A549 (cell line): ENCODE results near the gene PATL2. TPM values are rescaled to one million over a fixed set of nuclear protein-coding genes. Genes with fewer than 3 reads are reported as not detected.

Experiments used
- ATAC-seq, 2 experiments: fragments of 200-7000 bp in 1 of 2; fragments of >200 bp in 1 of 2; cut with Nextera tagmentation in 1 of 2; cut with Tn5 transposase in 1 of 2; 3 replicates each; pipeline versions ENCODE4 v1.8.0 to v1.9.1; 2018 to 2020; ENCODE audit warnings: mild to moderate bottlenecking in 1 of 2, moderate library complexity in 1 of 2
- CTCF ChIA-PET: fragments of 300-600 bp; sonication (Branson Sonifier 250); formaldehyde crosslinking; extraction: SDS; loops from one replicate; lab custom pipeline; 2021; ENCODE audit warnings: antibody characterized with exemption, inconsistent platforms; lab: Yijun Ruan, JAX
- POLR2A ChIA-PET: fragments of 350-600 bp; formaldehyde crosslinking; extraction: SDS; loops from one replicate; lab custom pipeline; 2021; ENCODE audit warnings: antibody characterized with exemption, inconsistent platforms; lab: Yijun Ruan, JAX
- DNase-seq, 2 experiments: peaks; one replicate each; pipeline versions ENCODE4 v3.0.0 to v3.0.0-alpha.2; 2011 to 2016; ENCODE audit warnings: low read depth in 1 of 2, low spot score in 1 of 2
- FAIRE-seq: peaks from 2 replicates; lab custom pipeline; 2011; peaks lifted over from hg19 to GRCh38; lab: Jason Lieb, UNC
- H3K27ac ChIP-seq, 2 experiments: fragments of >200 bp; sonication (Bioruptor Twin); formaldehyde crosslinking; 3 replicates each; pipeline ENCODE4 v1.5.1; 2016 to 2017
- H3K4me1 ChIP-seq: fragments of >200 bp; sonication (Bioruptor Twin); formaldehyde crosslinking; 3 replicates; pipeline ENCODE4 v1.6.1; 2016
- H3K4me2 ChIP-seq: fragments of >200 bp; sonication (Bioruptor Twin); formaldehyde crosslinking; 3 replicates; pipeline ENCODE4 v1.6.1; 2016
- H3K4me3 ChIP-seq: fragments of >200 bp; sonication (Bioruptor Twin); formaldehyde crosslinking; 3 replicates; pipeline ENCODE4 v1.5.1; 2016
- H3K9me3 ChIP-seq: fragments of >200 bp; sonication (Bioruptor Twin); formaldehyde crosslinking; 3 replicates; pipeline ENCODE4 v1.6.1; 2016
- CBX8 ChIP-seq: fragments of 200-600 bp; sonication (generic); IDR thresholded peaks from 2 replicates; pipeline ENCODE4 v1.6.1; 2016
- CEBPB ChIP-seq, 2 experiments: fragments of >200 bp in 1 of 2; sonication (Bioruptor Twin) in 1 of 2; formaldehyde crosslinking in 1 of 2; IDR thresholded peaks; 2 replicates each; pipeline ENCODE4 v1.6.1; 2012 to 2016
- ELK1 ChIP-seq: fragments of 150-350 bp; IDR thresholded peaks from 2 replicates; pipeline ENCODE4 v1.6.1; 2014; ENCODE audit warnings: low read depth, mild to moderate bottlenecking, low read length
- EP300 ChIP-seq, 2 experiments: fragments of >200 bp; sonication (Bioruptor Twin); formaldehyde crosslinking; IDR thresholded peaks; 2 replicates in 1 of 2; 3 replicates in 1 of 2; pipeline ENCODE4 v1.6.1; 2016 to 2017
- FOXS1 ChIP-seq: fragments of 250-450 bp; sonication (Bioruptor Pico); IDR thresholded peaks from 2 replicates; pipeline ENCODE4 v1.5.0; 2020; ENCODE audit warnings: mild to moderate bottlenecking, moderate library complexity
- GATA3 ChIP-seq: IDR thresholded peaks from 2 replicates; pipeline ENCODE4 v1.6.1; 2012; ENCODE audit warnings: borderline replicate concordance
- HDAC2 ChIP-seq: fragments of 200-600 bp; sonication (generic); IDR thresholded peaks from 2 replicates; pipeline ENCODE4 v1.6.1; 2016
- HES2 ChIP-seq: fragments of >200 bp; sonication (Bioruptor Twin); formaldehyde crosslinking; IDR thresholded peaks from 2 replicates; pipeline ENCODE4 v1.6.1; 2016
- MAFK ChIP-seq: fragments of 450-650 bp; IDR thresholded peaks from 2 replicates; pipeline ENCODE4 v1.6.1; 2014; ENCODE audit not compliant: partially characterized antibody
- MAX ChIP-seq: IDR thresholded peaks from 2 replicates; pipeline ENCODE4 v1.6.1; 2012
- NFE2L2 ChIP-seq: fragments of 150-350 bp; conservative IDR thresholded peaks from 2 replicates; pipeline ENCODE4 v1.6.1; 2014; ENCODE audit warnings: low read length
- NPAS2 ChIP-seq: fragments of 250-450 bp; sonication (Bioruptor Pico); IDR thresholded peaks from 2 replicates; pipeline ENCODE4 v1.8.0; 2022; ENCODE audit warnings: mild to moderate bottlenecking, moderate library complexity, borderline replicate concordance
- TP53 ChIP-seq: fragments of 250-450 bp; sonication (Bioruptor Pico); IDR thresholded peaks from 2 replicates; pipeline ENCODE4 v1.5.0; 2021; ENCODE audit warnings: mild to moderate bottlenecking, moderate library complexity
- ZFP36 ChIP-seq: fragments of 450-650 bp; IDR thresholded peaks from 2 replicates; pipeline ENCODE4 v1.6.1; 2014; ENCODE audit warnings: borderline replicate concordance; ENCODE audit not compliant: partially characterized antibody
- WGBS: methylation state at CpG from one replicate; pipeline ENCODE4 v1.1.6; 2017; ENCODE audit errors: missing lambda C conversion rate; 5-methylcytosine and 5-hydroxymethylcytosine counted together
- polyA plus RNA-seq, 4 experiments: library from polyadenylated mRNA; depleted of rRNA in 3 of 4; stranded (reverse); fragments of >200 nt; fragmentation: RNase III in 1 of 4; extraction: RNeasy Plus Mini Kit Qiagen cat#74134 plus additional on column Dnase treatment in 1 of 4; gene quantifications; 2 replicates in 3 of 4; 3 replicates in 1 of 4; pipeline ENCODE4 v1.2.3, GENCODE V29; 2011 to 2017
- TF ChIP-seq, protein P1 (sequence below): fragments of 250-450 bp; sonication (Bioruptor Pico); IDR thresholded peaks from 2 replicates; pipeline ENCODE4 v1.5.0; 2021; ENCODE audit warnings: mild to moderate bottlenecking, moderate library complexity, borderline replicate concordance

The PATL2 gene
- polyA plus RNA-seq, 2 of the 4 experiments (the other 2 are of a cell fraction): 0.12 to 0.26 TPM

DNA sequence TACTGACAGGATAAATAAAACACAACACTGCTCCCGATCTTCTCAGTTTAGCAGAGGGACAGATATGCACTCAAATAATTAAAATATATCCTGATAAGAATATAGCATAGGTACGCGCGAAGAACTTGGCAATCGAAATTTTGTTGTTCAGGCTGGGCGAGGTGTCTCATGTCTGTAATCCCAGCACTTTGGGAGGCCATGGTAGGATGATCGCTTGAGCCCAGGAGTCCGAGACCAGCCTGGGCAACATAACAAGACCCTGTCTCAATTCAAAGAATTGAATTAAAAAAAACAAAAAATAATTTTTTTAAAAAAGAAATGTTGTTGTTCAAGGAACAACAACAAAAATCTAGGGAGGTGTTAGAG is 7.8 kb upstream of the PATL2 start (continued):
- TF ChIP-seq TP53 (CRISPR knock-in tag) (no peak), FOXS1 (CRISPR knock-in tag) (no peak), HDAC2 (no peak), MAX (no peak)
- TF ChIP-seq, all 56 proteins: peak for 0

- DNase-seq (no peak), ATAC-seq (no peak), FAIRE-seq (no peak)
- WGBS: 67% methylated on average over 4 of the region's 4 CpGs
- ChIA-PET CTCF (interaction anchor here (1.0 to 2.4 kb wide), 3 partner anchors 8 to 20 kb away, joined by 3 to 8 read pairs (median 3); no protein-coding TSS in a partner anchor), POLR2A (no interaction called here)
- Histone ChIP-seq H3K9me3 (no peaks in the 10 kb centered on the region), H3K4me3 (no peak overlapping the region), H3K27ac (no peak overlapping the region), H3K4me2 (no peak overlapping the region), H3K4me1 (peaks cover 2% of the 10 kb centered on the region; the same call in 2 of the 3 replicates)
- no peak for TF ChIP-seq NFE2L2
- no peak for TF ChIP-seq FOXS1 (CRISPR knock-in tag)
Observed at GRCh38 chr15:44718180-44718926, 7.2 kb upstream of the PATL2 start.

DNA sequence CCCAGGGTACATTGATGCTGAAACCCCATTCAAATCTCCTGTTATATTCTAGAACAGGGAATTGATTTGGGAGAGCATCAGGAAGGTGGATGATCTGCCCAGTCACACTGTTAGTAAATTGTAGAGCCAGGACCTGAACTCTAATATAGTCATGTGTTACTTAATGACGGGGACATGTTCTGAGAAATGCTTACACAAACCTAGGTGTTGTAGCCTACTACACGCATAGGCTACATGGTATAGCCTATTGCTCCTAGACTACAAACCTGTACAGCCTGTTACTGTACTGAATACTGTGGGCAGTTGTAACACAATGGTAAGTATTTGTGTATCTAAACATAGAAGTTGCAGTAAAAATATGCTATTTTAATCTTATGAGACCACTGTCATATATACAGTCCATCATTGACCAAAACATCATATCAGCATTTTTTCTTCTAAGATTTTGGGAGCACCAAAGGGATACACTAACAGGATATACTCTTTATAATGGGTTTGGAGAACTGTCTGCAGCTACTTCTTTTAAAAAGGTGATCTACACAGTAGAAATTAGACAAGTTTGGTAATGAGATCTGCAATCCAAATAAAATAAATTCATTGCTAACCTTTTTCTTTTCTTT is 6.0 kb upstream of the PATL2 start:
- POLR2A ChIA-PET: no interaction called here
- no peak for DNase-seq
- H3K9me3 ChIP-seq: no peaks in the 10 kb centered on the region
- H3K4me2 ChIP-seq: no peak overlapping the region
- H3K27ac ChIP-seq: no peak overlapping the region
- no peak overlapping the region for H3K4me3 ChIP-seq
- no peak for TF ChIP-seq ELK1
- peak; percentile 46 for TF ChIP-seq MAFK
- TF ChIP-seq, all 56 proteins: peak for 1
- 94% methylated on average over 2 of the region's 2 CpGs for WGBS
- CTCF ChIA-PET: interaction anchor here (1.7 to 2.4 kb wide), 3 partner anchors 9 to 54 kb away, joined by 3 to 8 read pairs (median 4); partner anchors contain the start of gene SPG11
- FAIRE-seq (no peak), ATAC-seq (no peak)
- H3K4me1 ChIP-seq: peaks cover 5% of the 10 kb centered on the region; the same call in 2 of the 3 replicates

- H3K4me2 ChIP-seq: no peak overlapping the region
- no peaks in the 10 kb centered on the region for H3K9me3 ChIP-seq
- CTCF ChIA-PET: interaction anchor here (0.9 to 5.2 kb wide), 4 partner anchors 12 to 52 kb away, joined by 3 to 44 read pairs (median 4); partner anchors contain the start of genes SPG11 and TRIM69
- DNase-seq: no peak
- ATAC-seq: no peak
- no peak overlapping the region for H3K27ac ChIP-seq
- TF ChIP-seq GATA3: no peak
- no peak for TF ChIP-seq CBX8
- TF ChIP-seq, protein P1, sequence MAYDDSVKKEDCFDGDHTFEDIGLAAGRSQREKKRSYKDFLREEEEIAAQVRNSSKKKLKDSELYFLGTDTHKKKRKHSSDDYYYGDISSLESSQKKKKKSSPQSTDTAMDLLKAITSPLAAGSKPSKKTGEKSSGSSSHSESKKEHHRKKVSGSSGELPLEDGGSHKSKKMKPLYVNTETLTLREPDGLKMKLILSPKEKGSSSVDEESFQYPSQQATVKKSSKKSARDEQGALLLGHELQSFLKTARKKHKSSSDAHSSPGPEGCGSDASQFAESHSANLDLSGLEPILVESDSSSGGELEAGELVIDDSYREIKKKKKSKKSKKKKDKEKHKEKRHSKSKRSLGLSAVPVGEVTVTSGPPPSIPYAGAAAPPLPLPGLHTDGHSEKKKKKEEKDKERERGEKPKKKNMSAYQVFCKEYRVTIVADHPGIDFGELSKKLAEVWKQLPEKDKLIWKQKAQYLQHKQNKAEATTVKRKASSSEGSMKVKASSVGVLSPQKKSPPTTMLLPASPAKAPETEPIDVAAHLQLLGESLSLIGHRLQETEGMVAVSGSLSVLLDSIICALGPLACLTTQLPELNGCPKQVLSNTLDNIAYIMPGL (CRISPR knock-in tag): no peak
- TF ChIP-seq HES2: no peak
- no peak for TF ChIP-seq ZFP36
- TF ChIP-seq NPAS2 (CRISPR knock-in tag): no peak
- no peak for TF ChIP-seq CEBPB (IDR thresholded peaks at IDR 0.05)
- TF ChIP-seq EP300 (IDR thresholded peaks at IDR 0.05): no peak
- no peak for TF ChIP-seq HDAC2
- H3K4me1 ChIP-seq: peaks cover 5% of the 10 kb centered on the region; the same call in 2 of the 3 replicates
- no peak overlapping the region for H3K4me3 ChIP-seq
- POLR2A ChIA-PET: interaction anchor here (0.6 kb wide), 1 partner anchor 11 kb away, joined by 3 read pairs; no protein-coding TSS in a partner anchor
- no peak for FAIRE-seq
- 95% methylated on average over 2 of the region's 2 CpGs for WGBS
Observed at GRCh38 chr15:44715797-44716334, 4.7 kb upstream of the PATL2 start.
